Smooth muscle cell (in vitro differentiated cells): Measurements from ENCODE around the gene PREX1. TPM values are rescaled to one million over a fixed set of nuclear protein-coding genes. Genes with fewer than 3 reads are reported as not detected.
A peak's percentile ranks its signal among the peaks of the same experiment; 100 is the strongest.

Source experiments
- DNase-seq: peaks from one replicate; lab custom pipeline; 2025; ENCODE audit not compliant: unreplicated experiment; lab: John Stamatoyannopoulos, UW
- H2AFZ ChIP-seq: fragments of 200-600 bp; sonication (generic); 2 replicates; pipeline ENCODE4 v1.6.0; 2016; ENCODE audit warnings: antibody characterized with exemption, low read depth, mild to moderate bottlenecking
- H3F3A ChIP-seq: fragments of 200-600 bp; sonication (generic); 2 replicates; pipeline ENCODE4 v1.6.0; 2017; ENCODE audit warnings: antibody characterized with exemption, low read depth
- H3K27ac ChIP-seq: fragments of 200-600 bp; sonication (generic); 2 replicates; pipeline ENCODE4 v1.5.1; 2016; ENCODE audit warnings: low read depth, mild to moderate bottlenecking
- H3K27me3 ChIP-seq: fragments of 200-600 bp; sonication (generic); 2 replicates; pipeline ENCODE4 v1.6.1; 2016; ENCODE audit warnings: low read depth, mild to moderate bottlenecking
- H3K36me3 ChIP-seq: fragments of 200-600 bp; sonication (generic); 2 replicates; pipeline ENCODE4 v1.5.1; 2016; ENCODE audit warnings: low read depth
- H3K4me1 ChIP-seq: fragments of 200-600 bp; sonication (generic); 2 replicates; pipeline ENCODE4 v1.5.1; 2016; ENCODE audit warnings: low read depth
- H3K4me2 ChIP-seq: fragments of 200-600 bp; sonication (generic); 2 replicates; pipeline ENCODE4 v1.6.0; 2016; ENCODE audit warnings: mild to moderate bottlenecking
- H3K4me3 ChIP-seq: fragments of 200-600 bp; sonication (generic); 2 replicates; pipeline ENCODE4 v1.5.1; 2016; ENCODE audit warnings: mild to moderate bottlenecking
- H3K79me2 ChIP-seq: fragments of 200-600 bp; sonication (generic); 2 replicates; pipeline ENCODE4 v1.6.0; 2016; ENCODE audit warnings: low read depth, mild to moderate bottlenecking
- H3K9ac ChIP-seq: fragments of 200-600 bp; sonication (generic); 2 replicates; pipeline ENCODE4 v1.6.0; 2016; ENCODE audit warnings: low read depth
- H3K9me3 ChIP-seq: fragments of 200-600 bp; sonication (generic); replicated peaks from 2 replicates; pipeline ENCODE4 v1.5.1; 2016; ENCODE audit warnings: low read depth
- H4K20me1 ChIP-seq: fragments of 200-600 bp; sonication (generic); 2 replicates; pipeline ENCODE4 v1.6.0; 2016; ENCODE audit warnings: low read depth
- CTCF ChIP-seq: fragments of 200-600 bp; sonication (generic); IDR thresholded peaks from 2 replicates; pipeline ENCODE4 v1.5.1; 2017; ENCODE audit warnings: borderline replicate concordance, mild to moderate bottlenecking, antibody characterized with exemption; ENCODE audit not compliant: insufficient read depth, poor library complexity, severe bottlenecking
- WGBS: methylation state at CpG from one replicate; pipeline ENCODE4 v1.1.7; 2016; ENCODE audit warnings: low lambda C conversion rate; 5-methylcytosine and 5-hydroxymethylcytosine counted together
- polyA plus RNA-seq: library from polyadenylated mRNA; unstranded; fragments of >200 nt; fragmentation: Nextera tagmentation; extraction: Ambion mirVana; gene quantifications from 2 replicates; pipeline ENCODE4 v1.2.1, GENCODE V29; 2016
- total RNA-seq: library from RNA; depleted of rRNA; stranded (reverse); fragments of >200 nt; gene quantifications from 2 replicates; pipeline ENCODE4 v1.2.3, GENCODE V29; 2014

The PREX1 gene
- total and polyA plus RNA-seq, 2 experiments from 2014 or later, result 0.04 to 0.30 TPM

- WGBS, result 87% methylated on average over 8 of the region's 8 CpGs
- Histone ChIP-seq H3K9me3 (no peaks in the 10 kb centered on the region), H3K4me2 (no peak overlapping the region), H3F3A (no peaks in the 10 kb centered on the region), H3K36me3 (no peaks in the 10 kb centered on the region), H3K9ac (no peak overlapping the region), H3K27ac (no peak overlapping the region), H2AFZ (no peak overlapping the region), H3K27me3 (no peaks in the 10 kb centered on the region), H4K20me1 (no peaks in the 10 kb centered on the region), H3K4me3 (no peak overlapping the region), H3K4me1 (no peaks in the 10 kb centered on the region), H3K79me2 (no peaks in the 10 kb centered on the region)
- no peak for DNase-seq
- no peak for TF ChIP-seq CTCF
Observed at GRCh38 chr20:48658505-48658904, 169.3 kb downstream of the PREX1 start.

DNA sequence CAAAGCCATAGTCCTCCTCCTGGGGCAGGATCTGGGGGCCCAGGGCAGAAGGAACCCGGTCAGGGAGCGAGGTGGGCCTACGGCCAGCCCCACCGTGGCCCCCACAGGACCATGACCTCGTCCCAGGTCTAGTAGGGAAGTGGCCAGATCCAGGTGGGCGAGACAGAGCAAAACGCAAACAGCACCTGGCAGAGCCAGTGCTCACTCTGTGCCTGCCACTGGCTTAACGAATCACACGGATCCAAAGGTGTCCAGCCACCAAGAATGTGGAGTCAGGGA lies 169.7 kb downstream of the PREX1 start:
- H3K27me3 ChIP-seq, result no peaks in the 10 kb centered on the region
- H3K9ac ChIP-seq, result no peak overlapping the region
- H3K9me3 ChIP-seq, result no peaks in the 10 kb centered on the region
- H3F3A ChIP-seq, result no peaks in the 10 kb centered on the region
- H3K79me2 ChIP-seq, result no peaks in the 10 kb centered on the region
- no peak overlapping the region for H2AFZ ChIP-seq
- no peak overlapping the region for H3K4me2 ChIP-seq
- H3K4me1 ChIP-seq, result no peaks in the 10 kb centered on the region
- WGBS, result 92% methylated on average over 9 of the region's 9 CpGs
- no peaks in the 10 kb centered on the region for H3K36me3 ChIP-seq
- H4K20me1 ChIP-seq, result no peaks in the 10 kb centered on the region
- H3K27ac ChIP-seq, result no peak overlapping the region
- DNase-seq, result no peak
- no peak for TF ChIP-seq CTCF
- no peak overlapping the region for H3K4me3 ChIP-seq

DNA sequence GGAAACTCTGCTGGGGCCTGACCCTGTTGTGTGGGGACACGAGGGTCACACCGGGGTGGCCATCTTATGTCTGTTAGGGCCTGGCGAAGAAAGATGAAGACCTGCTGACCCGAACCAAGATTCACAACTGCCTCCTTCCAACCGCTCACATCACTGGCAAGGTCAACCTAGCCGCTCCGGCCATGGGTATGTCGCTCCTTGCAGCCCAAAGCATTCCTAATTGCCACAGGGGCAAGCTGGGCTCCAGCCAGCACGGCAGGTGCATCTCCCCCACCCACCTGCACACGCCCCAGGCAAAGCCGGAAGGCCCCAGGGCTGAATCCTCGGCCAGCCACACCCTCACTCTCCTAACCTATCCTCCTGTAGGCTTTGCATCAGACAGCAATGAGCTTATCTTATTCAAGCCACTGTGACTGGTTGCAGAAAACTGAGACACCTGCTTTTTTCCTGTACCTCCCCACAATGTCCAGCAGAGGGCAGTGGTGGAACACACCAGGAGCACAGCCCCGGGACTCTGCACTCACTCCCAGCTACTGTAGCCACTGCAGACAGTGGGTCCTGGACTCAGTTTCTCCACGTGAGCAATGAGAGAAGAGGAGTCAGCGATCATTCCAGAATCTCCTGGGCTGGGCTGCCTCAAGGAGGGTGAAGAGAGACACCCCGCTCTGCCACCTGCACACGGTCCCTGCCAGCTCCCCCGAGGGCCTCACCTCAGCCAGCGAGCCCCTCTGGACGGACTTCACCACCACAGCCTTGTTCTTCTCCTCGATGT lies 170.2 kb downstream of the PREX1 start:
- Histone ChIP-seq H3K9ac (no peak overlapping the region), H3K36me3 (no peaks in the 10 kb centered on the region), H3K4me1 (no peaks in the 10 kb centered on the region), H3K27me3 (no peaks in the 10 kb centered on the region), H3F3A (no peaks in the 10 kb centered on the region), H3K79me2 (no peaks in the 10 kb centered on the region), H3K27ac (no peak overlapping the region), H3K4me3 (no peak overlapping the region), H3K4me2 (no peak overlapping the region), H4K20me1 (no peaks in the 10 kb centered on the region), H2AFZ (no peak overlapping the region), H3K9me3 (no peaks in the 10 kb centered on the region)
- TF ChIP-seq CTCF, result peak; percentile 96
- no peak for DNase-seq
- WGBS, result 69% methylated on average over 21 of the region's 21 CpGs

DNA sequence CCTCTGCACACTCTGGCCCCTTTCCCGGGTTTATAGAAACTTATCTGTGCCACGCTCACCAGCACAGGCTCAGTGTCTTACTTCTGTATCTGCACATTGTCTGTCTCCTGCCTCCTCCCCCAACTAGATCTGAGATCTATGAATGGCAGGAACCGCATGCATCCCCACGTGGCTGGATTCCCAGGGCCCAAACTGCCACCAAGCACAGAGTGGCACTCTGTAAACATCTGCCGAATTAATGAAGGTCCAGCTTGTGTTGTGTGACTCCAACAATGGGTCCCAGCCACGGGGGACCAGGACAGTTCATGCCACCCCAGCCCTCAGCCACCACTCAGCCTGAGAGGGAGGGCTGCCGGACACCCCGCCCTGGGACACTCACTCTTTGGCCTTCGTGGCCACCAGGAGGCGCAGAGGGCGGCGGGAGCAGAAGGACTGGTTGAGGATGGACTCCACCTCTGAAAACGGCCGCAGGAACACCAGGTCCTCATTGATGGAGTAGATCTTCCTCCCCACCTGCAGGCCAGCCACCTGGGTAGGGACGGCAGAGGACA lies 171.1 kb downstream of the PREX1 start:
- Histone ChIP-seq H3K36me3 (no peaks in the 10 kb centered on the region), H2AFZ (no peak overlapping the region), H4K20me1 (no peaks in the 10 kb centered on the region), H3K27me3 (no peaks in the 10 kb centered on the region), H3K9ac (no peak overlapping the region), H3K4me1 (no peaks in the 10 kb centered on the region), H3K4me2 (no peak overlapping the region), H3K9me3 (no peaks in the 10 kb centered on the region), H3K79me2 (no peaks in the 10 kb centered on the region), H3F3A (no peaks in the 10 kb centered on the region), H3K27ac (no peak overlapping the region), H3K4me3 (no peak overlapping the region)
- peak; percentile 24 for TF ChIP-seq CTCF
- DNase-seq, result no peak
- WGBS, result 65% methylated on average over 15 of the region's 15 CpGs
